Testis (tissue), 2 donors: Measurements from ENCODE around the gene UBE2U.

Experiments
- CTCF ChIP-seq, 3 experiments: fragments of 450-650 bp in 2 of 3; fragments of 200-600 bp in 1 of 3; sonication (generic) in 1 of 3; IDR thresholded peaks; one replicate each; pipeline ENCODE4 v1.5.1; 2016 to 2019; ENCODE audit warnings: antibody characterized with exemption in 3 of 3, mild to moderate bottlenecking in 2 of 3, moderate library complexity in 1 of 3
- POLR2A ChIP-seq: fragments of 450-650 bp; IDR thresholded peaks from one replicate; pipeline ENCODE4 v1.6.1; 2017; ENCODE audit warnings: antibody characterized with exemption, mild to moderate bottlenecking, moderate library complexity

GRCh38 chr1:64187646-64188045, 15.8 kb upstream of the UBE2U start:
- TF ChIP-seq POLR2A (no peak), CTCF (IDR thresholded peaks at IDR 0.05) (no peak)
